ENCODE data around the gene FOXK2. TPM values are rescaled to one million over a fixed set of nuclear protein-coding genes. Genes with fewer than 3 reads are reported as not detected.

The FOXK2 gene
- polyA plus RNA-seq, 4 donors: 39.6 to 44.6 (median 42.0) TPM

DNA sequence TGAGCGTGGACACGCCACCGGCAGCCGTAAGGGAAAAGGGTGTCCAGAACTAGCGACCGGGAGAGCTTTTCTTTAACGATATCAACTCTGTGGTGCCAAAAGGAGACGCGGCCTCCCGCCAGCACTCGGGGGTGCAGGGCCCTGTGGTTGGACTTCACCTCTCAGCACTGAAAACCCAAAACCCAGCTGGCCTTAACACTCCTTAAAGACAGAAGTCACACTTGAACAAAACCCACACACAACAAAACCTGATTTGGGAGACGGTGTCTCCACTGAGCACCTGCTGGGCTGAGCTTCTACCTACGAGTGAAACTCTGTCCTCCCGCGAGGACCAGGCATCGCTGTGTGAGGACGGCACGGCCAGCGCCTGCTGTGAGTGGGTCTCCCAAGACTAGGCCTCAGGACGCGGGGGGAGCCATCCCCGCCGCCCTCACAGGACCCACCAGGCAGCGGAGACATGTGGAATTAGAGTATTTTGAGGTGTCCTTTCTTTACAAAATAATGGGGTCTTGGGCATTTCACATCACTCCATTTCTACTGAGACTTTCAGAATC lies 82.0 kb downstream of the FOXK2 start:
- DNase-seq (ENCODE audit: low read depth in 4 of 4, low spot score in 3 of 4): no peak

DNA sequence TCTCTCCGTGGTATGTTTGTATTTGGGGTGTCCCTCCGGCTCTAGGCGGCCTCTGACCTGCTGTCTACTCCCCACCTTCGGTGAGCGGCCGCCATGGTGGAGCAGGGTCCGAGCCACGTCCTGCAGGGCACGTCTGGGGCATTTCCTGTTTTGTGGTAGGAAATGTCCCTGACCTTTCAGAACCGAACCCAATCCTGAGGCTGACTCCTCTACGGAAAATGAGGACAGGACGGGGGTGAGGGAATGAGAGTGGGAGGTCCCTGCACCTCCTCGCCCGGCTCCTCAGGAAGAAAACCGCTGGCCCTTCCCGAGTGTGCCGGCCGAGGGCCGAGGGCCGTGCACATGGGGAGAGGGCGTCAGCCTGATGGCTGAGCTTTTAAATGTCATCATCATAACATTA lies 83.0 kb downstream of the FOXK2 start:
- no peak for DNase-seq (ENCODE audit: low read depth in 4 of 4, low spot score in 3 of 4)

DNA sequence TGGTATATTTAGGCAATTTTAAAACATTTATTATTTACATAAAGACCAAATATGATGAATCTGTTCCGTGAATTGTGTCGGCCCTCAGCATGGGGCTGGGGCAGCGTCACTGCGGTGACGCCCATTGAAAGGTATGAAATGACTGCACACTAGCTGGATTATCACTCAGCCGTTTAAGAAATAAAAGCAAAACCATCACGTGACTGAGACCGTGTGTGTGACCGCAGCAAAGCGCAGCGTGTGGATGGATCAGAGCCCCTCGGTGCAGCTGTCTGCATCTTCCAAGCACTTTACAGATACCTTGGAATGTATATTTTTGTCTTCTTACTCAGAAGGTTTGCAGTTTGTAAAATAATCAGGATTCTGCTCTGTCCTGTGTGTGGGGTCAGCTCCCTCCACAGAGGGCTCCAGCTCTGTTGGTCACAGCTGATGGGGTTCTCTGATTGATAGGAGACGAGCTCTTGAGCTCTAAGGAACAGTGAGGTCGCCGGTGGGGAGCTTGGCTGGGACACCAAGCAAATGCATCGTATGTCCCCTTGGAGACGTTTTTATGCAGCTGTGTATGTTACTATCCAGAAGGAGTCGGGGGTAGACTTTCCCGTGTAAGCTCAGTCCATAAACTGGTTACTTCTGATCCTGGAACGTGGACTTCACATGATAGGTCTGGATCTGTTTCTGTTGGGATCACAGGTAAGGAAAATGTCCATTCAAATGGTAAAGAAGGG lies 83.6 kb downstream of the FOXK2 start:
- no peak for DNase-seq (ENCODE audit: low read depth in 4 of 4, low spot score in 3 of 4)

DNA sequence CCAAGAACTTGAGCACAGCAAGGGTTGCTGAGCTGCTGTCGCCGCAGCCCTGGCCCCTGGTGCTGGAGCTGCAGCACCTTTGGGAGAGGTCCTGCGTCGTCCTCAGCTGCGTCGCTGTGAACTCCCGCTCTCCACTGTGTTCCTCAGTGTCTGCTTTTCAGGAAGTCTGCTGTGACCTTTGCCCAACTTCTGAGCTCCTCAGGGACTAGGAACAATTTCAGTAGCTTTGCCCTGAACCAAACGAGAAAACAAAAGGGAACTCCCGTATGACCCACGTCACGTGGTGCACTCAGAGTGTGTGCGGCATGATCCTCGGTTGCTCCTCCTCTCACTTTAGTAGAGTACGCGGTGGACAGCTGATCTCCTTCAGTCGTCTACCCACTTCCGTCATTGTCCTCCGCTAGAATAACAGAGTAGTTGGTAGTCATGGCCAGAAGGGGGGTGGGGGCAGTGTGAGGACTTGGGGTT lies 84.5 kb downstream of the FOXK2 start:
- DNase-seq (ENCODE audit: low read depth in 4 of 4, low spot score in 3 of 4): peak in 1 of 4 donors; percentile 50

DNA sequence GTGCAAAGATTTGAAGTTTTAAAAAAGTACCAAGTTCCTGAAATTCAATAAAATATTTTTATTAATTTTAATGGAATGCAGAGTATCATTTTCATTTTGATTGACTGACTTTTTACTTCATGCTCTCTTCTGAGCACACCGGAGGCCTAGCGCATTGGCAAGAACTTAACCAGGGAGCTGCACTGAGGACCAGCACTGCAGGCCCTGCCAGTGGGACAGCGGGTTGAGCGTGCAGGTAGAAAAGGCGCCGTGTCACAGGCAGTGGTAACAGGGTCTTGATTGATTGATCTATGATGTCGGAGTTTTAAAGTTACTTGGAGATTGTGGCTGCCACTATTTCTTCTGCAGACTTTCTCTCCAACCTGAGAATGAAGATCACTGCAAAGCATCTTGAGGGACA lies 85.0 kb downstream of the FOXK2 start:
- no peak for DNase-seq (ENCODE audit: low read depth in 4 of 4, low spot score in 3 of 4)

DNA sequence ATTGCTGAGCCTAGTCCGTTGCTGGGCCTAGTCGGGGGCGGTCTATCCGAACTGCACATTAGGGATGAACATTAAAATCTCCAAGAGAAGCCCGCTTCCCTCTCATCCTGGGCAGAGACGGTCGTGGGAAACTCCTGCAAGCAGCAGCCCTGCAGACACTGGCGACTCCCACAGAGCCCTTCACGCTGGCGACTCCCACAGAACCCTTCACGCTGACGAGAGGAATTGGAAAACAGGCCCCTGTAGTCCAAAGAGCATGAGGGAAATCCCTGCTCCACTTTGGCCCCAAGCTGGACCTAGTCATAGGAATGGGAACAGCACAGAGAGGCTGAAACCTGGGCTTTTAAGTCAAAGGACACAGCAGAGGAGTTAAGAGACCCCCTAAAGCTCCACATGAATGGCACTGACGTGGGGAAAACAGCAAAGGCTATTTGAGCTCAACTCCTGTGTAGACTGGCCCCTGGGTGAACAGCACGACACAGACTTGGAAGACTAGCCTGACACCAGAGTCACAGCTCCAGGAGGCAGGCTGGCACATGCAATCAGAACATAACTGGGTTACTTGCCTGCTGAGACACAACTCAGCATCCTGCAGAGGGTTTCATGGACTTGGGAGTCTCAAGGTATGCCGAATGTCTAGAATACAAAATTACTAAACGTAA lies 86.5 kb downstream of the FOXK2 start:
- no peak for DNase-seq (ENCODE audit: low read depth in 4 of 4, low spot score in 3 of 4)

DNA sequence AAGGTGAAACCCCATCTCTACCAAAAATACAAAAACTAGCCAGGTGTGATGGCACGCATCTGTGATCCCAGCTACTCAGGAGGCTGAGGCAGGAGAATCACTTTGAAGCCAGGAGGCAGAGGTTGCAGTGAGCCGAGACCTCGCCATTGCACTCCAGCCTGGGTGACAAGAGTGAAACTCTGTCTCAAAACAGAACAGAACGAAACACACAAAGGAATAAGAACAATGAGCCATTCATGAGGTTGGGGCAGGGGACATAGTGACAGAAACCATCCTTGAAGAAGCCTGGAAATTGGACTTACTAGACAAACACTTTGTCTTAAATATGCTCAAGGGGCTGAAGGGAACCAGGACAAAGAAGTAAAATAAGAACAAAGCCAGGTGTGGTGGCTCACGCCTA lies 89.3 kb downstream of the FOXK2 start:
- no peak for DNase-seq (ENCODE audit: low read depth in 4 of 4, low spot score in 3 of 4)

DNA sequence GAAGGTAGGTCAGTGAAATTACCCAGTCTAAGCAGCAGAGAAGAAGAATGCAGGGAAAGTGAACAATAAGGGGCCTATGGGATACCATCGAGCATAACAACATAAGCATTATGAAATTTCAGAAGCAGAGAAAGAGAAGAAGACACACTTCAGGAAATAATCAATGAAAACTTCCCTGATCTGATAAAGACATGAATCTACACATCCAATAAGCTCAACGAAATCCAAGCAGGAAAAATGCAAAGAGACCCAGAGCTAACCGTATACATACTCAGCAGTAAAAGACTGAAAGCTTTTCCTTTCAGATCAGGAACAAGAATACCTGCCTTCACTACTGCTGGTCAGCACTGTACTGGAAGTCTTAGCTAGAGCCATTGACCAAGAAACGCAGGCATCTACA lies 90.1 kb downstream of the FOXK2 start:
- no peak for DNase-seq (ENCODE audit: low read depth in 4 of 4, low spot score in 3 of 4)

DNA sequence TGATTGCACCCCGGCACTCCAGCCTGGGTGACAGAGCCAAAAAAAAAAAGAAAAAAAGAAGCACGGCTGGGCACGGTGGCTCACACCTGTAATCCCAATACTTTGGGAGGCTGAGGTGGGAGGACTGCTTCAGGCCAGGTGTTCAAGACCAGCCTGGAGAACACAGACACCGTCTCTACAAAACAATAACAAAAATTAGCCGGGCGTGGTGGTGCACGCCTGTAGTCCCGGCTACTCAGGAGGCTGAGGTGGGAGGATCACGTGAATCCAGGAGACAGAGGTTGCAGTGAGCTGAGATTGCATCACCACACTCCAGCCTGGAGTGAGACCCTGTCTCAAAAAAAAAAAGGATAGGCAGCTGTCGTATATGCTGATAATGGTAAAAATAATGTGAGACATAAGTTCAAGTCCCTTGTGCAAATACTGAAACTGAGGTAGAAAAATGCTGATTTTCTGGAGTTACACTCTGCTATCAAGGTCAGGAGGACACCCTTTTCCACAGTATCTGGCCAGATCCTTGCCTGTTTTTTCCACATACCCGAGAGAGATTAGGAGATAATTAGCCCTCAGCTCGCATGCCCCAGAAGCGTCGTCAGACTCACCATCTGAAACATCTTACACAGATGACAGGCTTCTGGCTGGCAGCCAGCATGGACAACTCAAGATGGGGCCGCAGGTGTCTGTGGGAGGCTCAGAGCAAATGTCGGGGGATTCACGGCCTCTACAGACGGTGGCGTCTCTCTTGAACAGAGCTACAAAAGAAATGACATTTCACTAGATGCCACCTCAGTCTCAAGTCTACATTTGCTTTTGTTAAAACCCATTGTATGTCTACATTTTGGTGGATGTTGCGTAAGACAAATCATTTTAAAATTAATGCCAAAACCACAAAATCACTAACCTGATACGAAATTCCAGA lies 91.9 kb downstream of the FOXK2 start:
- DNase-seq (ENCODE audit: low read depth in 4 of 4, low spot score in 3 of 4): no peak

DNA sequence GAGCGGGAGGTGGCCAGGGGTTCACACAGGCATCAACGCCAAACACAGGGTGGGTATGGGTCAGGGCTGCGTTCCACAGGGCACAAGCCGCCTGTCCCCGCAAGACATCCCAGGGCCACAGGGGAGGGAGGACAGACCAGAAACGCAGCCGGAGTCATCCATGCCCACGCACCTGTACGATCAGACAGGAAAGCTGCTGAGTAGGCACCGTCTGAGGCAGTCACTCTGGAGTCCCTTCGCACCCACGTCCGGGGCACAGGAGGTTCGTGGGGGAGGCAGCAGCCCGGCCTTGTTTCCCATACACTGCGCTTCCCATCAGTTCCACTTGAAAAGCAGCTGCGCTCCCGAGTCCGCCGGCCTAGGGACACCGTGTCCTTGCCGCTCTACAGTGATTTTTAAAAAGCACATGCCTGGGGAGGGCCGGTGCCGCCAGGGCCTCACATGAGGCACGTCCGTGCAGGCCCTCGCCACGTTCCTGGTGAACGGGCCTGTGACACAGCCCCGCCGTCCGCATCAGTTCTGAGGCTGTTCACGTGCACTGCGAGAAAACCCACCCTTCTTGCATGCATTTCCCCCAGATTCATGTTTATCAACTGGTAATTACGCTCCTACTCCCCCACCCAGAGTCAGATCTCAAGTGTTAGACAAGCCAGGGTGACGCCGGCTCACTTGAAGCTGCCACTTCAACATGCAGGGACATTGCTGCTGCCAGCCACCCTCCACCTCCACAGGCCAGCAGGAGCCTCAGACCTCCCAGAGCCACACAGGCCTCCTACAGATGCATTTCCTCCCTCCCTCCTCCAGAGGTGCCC lies 94.0 kb downstream of the FOXK2 start:
- DNase-seq (ENCODE audit: low read depth in 4 of 4, low spot score in 3 of 4): no peak

DNA sequence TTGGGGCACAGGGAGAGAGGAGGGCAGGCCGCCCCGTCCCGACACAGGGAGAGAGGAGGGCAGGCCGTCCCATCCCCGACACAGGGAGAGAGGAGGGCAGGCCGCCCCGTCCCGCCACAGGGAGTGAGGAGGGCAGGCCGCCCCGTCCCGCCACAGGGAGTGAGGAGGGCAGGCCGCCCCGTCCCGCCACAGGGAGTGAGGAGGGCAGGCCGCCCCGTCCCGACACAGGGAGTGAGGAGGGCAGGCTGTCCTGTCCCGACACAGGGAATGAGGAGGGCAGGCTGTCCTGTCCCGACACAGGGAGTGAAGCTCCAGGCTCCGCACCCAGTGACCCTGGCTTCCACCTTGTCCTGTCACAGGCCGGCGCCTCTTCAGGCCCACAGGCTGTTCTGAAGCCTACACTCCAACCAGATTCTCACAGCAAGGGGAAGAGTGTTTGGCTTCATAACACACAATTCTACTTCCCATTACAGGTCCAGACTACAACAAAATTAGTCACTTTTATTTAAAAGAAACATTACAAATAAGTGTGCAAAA lies 94.6 kb downstream of the FOXK2 start:
- no peak for DNase-seq (ENCODE audit: low read depth in 4 of 4, low spot score in 3 of 4)

DNA sequence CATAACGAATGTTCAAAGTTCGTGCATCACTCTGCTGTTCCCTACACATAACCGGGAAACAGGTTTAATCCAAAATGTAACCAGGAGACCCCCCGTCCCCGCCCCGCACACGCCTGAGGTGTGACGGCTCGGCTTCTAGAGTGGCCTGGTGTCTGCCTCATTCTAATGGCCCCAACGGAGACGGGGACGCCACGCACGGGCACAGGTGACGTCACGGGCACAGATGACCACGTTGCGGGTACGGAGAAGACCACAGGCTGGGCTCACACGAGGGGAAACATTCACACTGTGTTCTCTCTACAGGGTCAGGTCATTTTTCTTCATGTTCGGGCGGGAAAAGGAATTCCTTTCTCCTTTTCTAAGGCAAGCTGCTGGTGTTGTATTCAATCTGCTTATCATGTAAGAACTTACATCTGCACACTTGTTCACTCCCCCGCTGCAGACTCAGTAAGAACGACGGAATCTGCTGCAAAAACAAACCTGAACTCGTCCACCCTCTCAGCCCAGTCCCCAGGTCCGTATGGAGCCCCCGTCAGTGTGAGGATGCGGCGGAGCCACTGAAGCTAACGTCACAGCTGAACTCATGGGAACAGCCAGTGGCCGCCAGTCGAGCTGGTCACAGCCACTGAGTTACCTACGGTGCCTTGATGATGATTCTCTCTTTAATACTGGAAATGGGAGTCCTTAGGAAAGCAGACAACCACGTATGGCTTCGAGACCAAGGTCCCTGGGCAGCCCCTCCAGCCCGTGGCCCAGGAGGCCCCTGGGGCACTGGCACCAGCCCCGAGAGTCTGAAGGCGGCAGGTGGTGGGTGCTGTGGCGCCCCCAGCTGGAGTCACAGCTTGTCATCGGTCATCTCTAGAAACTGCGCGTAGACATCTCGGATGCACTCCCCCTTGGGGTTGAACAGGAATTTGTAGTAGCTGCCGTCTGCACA lies 95.8 kb downstream of the FOXK2 start:
- no peak for DNase-seq (ENCODE audit: low read depth in 4 of 4, low spot score in 3 of 4)

DNA sequence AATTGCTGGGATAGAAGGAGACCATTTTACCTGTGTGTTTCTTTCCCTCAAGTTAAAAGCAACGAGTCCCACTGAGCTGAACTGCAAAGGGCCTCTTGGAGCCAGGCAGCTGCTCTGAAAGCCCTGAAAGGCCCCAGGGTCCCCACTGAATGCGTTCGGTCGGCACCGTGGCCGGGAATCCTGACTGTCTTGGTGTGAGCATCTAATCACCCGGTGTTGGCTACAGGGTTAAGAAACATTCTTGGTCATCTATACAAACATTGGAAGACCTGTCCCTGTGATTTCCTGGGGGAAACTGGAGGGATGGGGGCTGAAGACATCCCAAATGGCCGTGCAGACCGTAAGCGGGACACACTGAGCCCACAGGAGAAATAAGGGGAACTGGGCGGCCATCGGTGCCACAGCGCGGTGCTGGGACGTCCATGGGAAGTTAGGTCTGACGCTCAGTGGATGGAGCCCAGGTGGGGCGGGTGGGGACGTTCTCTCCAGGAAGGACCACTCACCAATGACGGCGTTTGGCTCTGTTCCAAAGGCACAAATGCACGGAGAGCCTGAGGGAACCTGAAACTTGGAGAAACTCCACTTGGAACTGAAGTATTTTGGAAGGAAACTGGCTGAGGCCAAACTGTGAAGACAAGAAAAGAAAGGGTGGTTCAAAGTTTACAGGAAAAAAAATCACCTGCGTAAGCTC lies 96.6 kb downstream of the FOXK2 start:
- DNase-seq (ENCODE audit: low read depth in 4 of 4, low spot score in 3 of 4): no peak

DNA sequence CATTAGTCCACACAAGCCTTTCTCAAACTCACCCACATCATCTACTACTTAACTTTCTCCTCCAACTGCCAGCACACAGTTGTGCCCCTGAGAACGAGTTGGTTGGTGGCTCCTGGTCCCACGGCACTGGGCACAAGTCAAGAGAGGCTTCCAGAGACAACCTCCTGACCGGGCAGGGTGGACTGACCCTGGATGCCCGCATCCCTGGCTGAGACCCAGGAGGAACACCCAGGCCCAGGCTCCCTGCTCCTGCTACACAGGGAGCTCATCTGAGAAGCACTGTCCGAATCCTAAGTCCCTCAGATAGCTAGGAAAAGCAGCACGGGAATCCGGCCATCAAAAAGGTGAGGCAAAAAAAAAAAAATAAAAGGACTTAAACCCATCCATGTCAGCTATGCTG lies 99.7 kb downstream of the FOXK2 start:
- DNase-seq (ENCODE audit: low read depth in 4 of 4, low spot score in 3 of 4): no peak

DNA sequence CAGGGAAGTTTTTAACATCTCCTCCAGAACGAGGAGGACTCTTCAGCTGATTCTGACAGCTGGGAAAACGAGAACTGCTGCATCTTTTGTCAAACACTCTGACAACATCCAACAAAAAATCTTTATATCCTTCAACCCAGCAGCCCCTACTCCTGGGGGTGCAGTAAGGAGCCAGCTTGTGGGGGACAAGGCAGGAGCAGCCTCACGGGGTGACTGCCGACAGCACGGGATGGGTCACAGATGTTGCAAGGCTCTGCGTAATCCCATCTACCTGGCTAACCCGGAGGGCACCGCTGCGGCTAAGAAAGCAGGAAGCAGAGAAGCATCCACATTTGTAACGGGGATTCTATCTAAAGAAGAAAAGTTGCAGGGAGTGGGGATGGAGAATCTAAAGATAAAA lies 100.1 kb downstream of the FOXK2 start:
- DNase-seq (ENCODE audit: low read depth in 4 of 4, low spot score in 3 of 4): no peak

DNA sequence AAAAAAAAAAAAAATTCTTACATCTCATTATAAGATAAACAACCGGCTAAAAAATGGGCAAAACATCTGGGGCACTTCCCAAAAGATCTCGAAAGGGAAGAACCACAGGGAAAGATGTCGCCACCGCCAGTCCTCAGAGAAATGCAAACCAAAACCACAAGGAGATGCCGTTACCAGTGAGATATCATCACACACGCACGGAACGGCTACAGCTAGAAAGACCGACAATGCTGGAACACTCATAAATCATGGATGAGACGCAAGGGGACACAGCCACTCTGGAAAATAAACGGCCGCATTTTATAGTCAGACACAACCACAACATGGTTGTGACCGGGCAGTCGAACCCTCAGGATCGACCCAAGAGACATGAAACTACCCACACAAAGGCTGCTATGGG lies 104.2 kb downstream of the FOXK2 start:
- DNase-seq (ENCODE audit: low read depth in 4 of 4, low spot score in 3 of 4): no peak

DNA sequence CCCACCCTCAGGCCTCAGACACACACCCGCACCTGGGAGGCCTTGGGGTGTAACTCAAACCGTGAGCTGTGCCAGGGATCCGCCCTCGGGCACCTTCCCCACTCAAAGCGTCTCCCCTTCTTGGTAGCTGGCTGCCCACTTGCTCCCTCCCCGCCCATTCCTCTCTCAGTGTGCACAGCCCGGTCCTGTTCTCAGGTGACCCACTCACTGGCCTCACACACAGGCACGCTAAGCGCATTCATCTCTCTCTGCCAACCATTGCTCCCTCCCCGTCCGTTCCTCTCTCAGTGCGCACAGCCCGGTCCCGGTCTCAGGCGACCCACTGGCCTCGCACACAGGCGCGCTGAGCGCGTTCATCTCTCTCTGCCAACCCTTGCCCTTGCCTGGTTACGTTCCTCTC lies 107.9 kb downstream of the FOXK2 start:
- no peak for DNase-seq (ENCODE audit: low read depth in 4 of 4, low spot score in 3 of 4)

DNA sequence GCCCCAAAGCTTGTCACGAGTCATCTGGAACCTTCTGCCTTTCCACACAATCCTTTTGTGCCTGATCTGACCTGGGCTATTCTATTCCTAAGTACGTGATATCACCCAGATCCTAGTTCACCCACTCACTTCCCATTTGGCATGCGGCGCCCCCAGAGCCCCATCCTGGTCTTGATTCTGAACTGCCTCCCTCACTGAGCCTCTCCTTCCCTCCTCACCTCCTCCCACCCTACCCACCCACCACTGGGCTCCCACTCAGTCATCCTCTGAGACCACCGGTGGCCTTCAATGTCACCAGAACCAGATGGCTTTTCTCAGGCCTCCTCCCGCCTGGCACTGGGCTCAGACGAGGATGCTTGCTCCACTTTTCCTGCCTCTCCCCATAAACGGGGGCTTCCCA lies 110.2 kb downstream of the FOXK2 start:
- DNase-seq (ENCODE audit: low read depth in 4 of 4, low spot score in 3 of 4): no peak

All from left renal pelvis (tissue), 4 donors.